DMS79 treated with DMSO at 0.1 percent for 48 hours (cell line): Measurements from ENCODE around the gene DNM3.

ENCODE experiments used
- DNase-seq: peaks from one replicate; lab custom pipeline; 2025; lab: John Stamatoyannopoulos, UW

Gene DNM3

DNA sequence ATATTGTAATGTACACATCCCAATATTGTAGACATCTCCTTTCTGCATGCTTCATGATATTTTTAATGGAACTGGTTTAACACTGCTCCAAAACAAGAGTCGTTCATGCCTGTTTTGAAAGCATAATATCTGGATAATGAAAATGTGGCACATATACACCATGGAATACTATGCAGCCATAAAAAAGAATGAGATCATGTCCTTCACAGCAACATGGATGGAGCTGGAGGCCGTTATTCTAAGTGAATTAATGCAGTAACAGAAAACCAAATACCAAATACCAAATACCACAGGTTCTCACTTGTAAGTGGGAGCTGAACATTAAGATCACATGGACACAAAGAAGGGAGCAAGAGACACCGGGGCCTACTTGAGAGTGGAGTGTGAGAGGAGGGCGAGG, 487.0 kb downstream of the DNM3 start:
- no peak for DNase-seq

DNA sequence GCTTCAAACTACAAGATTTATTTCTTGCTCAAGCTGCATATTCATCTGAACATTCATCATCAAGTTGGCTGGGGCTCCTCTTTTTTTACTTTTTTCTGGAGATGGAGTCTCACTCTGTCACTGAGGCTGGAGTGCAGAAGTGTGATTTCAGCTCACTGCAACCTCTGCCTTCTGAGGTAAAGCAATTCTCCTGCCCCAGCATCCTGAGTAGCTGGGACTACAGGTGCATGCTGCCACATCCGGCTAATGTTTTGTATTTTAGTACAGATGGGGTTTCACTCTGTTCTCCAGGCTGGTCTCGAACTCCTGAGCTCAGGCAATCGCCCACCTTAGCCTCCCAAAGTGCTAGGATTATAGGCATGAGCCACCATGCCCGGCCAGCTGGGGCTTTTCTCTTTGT, 490.9 kb downstream of the DNM3 start:
- no peak for DNase-seq

DNA sequence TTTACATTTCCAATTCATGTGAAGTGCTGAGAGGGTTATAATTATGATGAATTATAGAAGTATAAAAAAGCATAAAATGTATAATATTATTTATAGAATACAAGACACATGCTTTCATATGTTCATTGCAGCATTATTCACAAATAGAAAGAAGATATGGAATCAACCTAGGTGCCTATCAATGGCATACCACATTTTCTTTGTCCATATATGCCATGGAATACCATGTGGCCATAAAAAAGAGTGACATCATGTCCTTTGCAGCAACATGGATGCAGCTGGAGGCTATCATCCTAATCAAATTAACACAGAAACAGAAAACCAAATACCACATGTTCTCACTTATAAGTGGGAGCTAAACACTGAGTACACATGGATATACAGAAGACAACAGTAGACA, 494.1 kb downstream of the DNM3 start:
- no peak for DNase-seq

DNA sequence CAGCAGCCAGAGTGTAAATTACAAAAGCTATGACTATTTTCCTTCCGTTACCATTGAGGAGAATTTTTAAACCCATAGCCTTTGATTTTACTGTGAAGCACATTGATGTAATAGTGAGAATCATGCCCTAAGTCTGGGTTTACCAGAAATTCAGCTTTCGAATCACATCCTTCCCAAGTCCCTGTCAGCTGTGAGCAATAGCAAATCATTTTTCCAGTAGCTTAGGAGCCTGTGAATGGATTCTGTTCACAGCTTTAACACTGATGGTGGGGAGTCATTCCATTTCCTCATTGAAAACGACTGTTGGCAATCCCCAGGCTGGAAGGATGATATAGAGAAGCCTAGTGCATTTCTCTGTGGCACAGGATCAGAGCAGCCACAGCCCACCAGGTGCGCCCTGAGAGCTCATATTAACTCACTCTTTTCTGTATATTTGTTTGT, 497.0 kb downstream of the DNM3 start:
- DNase-seq, result no peak

DNA sequence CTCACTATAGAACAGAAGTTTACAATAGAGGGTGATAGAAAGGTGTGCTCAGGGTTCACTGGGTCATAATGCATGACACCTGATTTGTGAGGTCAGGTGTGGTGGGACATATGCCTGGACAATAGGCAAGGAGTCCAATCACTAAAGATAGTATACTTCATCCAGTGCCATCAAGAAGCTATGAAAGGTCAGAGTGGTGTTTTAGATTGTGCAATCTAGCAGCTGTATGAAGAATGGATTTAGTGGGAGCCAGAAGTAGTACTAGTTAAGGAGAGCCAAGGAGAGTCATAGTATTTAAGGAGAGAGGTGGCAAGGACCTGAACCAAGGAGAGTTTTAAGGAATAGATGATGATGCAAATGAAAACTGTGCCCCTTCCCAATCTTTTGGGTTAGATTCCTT, 498.5 kb downstream of the DNM3 start:
- DNase-seq, result no peak

DNA sequence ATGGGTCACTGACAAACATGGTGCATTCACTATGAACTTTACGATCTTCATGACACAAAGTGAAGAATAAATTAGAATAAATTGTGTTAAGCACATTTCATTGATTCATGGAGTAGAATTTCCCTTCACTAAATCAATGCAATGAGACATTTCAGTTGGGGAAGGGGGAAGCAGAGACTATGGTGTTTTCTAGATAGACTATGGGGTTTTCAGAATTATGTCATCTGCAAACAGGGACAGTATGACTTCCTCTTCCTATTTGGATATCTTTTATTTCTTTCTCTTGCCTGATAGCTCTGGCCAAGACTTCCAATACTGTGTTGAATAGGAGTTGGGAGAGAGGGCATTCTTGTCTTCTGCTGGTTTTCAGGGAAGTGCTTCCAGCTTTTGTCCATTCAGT, 499.2 kb downstream of the DNM3 start:
- DNase-seq, result no peak

DNA sequence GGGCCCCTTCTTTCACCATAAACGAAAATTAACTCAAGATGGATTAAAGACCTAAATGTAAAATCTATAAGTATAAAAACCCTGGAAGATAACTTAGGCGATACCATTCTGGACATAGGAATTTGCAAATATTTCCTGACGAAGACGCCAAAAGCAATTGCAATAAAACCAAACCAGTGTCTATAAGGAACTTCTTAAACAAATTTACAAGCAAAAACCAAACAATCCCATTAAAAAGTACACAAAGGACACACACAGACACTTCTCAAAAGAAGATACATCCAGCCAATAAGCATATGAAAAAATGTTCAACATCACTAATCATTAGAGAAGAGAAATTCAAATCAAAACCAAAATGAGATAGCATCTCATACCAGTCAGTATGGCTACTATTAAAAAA, 500.4 kb downstream of the DNM3 start:
- no peak for DNase-seq

DNA sequence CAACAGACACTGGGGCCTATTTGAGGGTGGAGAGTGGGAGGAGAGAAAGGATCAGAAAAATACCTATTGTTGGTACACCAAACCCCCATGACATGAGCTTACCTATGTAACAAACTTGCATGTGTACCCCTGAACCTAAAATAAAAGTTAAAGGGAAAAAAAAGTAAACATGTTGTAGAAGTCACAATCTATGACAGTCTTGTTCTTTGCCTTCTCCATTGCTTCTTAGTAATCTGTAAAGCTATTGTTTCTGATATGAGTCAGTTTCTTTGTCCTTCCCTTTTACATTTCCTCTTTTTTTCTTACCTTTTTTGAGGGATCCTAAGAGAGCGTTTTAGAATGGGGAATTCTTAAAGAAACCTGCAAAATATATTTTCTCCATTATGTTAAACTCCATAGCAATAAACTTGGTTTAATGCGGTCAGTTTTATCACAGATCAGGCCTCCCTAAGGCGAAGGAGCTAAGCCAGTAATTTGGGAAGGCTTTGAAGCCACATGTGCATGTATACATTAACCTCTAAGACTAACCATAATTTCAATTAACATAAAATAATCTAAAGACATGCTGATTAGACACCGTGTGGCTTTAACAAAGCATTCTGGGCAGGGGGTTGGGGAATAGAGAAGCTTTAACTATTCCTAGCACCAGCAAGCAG, 501.4 kb downstream of the DNM3 start:
- no peak for DNase-seq

DNA sequence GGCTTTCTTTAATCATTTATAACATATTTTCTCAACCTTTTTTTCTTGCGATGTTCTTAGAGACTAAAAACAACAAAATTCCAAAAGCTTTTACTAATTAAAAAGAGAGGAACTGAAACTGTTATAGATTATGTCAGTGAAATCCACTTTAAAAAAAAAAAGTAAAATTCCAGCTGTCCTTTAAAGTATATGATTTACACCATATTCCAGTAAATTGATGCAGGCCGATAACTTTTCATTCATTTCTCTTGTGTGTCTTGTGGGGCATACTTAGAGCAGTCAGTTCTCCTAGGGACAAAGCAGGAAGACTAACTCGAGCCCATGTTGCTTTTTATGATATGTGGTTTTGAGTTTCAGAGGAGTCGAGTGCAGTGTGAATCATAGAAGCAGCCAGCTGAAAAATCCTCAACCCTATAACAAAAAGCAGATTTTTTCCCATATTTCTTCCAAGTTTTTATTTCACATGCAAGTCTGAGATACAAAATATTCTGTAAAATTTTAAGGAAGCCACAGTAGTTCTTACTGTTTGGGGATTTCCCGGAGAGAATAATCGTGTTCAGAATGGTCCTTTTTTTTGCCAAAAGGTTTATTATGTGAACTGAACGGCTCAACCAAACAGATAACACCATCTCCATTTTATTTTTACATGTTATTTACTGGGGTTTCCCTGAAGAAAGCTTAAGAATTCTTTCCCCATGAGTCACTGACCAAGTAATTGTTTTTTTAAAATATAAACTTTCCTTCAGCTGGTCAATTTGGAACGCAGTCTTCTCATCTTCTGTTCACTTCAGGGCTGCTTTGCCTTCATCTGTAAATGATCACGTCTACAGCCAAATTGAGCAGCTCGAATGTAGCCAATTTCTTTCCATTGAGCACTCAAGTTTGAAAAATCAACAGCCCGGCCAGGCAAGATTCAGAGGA, 502.2 kb downstream of the DNM3 start:
- no peak for DNase-seq

DNA sequence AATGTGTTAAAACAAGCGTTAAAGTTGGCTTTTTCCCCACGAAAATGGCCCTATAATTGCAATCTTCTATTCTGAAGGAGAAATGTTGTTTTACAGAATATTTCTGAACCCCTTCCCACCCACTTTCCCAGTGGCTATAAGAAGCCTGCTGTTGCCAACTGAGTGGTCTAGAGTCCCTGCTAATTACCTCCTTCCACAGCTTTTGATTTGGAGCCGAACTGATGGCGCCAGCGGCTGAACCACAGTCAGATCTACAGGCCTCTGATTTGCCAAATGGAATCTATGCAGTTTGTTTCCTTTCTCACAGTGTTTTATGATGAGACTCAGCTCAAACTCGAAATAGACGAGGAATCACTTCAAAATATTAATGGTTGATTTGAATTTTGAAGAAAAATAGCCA, 503.1 kb downstream of the DNM3 start:
- DNase-seq, result no peak

DNA sequence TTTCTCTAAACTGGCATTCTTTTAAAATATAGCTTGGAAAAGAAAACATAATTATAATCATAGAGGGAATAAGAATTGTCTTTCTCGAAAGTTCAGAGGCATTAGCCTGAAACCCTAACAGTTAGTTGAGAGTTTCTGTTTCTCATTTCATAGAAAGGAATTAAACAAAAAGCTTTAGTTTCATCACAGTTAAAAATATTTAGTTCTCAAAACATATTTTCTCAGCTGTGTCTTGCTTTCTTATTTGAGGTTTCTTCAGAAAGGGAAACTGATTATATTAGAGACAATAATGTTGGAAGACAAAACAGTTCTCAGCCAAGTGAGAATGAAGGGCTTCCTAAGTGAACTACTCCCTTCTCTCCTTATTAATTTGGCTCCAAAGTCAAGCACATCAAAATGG, 503.8 kb downstream of the DNM3 start:
- no peak for DNase-seq

DNA sequence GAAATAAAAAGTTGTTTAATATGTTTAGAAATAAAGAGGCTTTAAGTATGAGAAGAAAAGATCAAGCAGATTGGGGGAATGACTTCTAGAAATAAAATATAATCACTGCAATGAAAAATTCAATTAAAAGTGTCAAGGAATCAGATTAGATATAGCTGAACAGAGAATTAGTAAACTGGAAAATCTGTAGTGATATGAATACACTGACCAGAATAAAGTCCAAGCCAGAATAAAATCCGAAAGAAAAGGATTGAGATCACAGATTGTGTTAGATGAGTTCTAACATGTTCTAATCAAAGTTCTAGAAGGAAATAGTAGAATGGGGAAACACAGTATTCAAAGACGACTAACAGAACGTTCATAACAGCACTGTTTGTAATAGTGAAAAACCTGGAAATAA, 506.1 kb downstream of the DNM3 start:
- DNase-seq, result no peak

DNA sequence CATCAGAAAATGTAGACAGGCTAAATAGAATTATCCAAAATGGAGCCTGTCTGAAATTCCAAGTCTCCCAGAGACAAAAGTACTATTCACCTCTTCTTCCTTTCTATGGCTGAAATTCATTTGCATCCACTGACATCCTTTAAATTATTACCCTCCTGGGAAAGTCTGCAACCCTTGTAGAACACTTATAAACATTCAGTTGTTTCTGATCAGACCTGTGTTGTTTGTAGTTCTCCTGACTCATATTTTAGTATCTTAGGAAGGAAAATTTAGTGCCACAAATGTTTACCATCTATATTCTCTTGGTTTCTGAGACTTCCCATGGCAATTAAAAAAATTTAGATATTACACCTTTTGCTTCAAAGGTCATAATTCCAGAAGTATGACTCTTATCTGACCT, 509.6 kb downstream of the DNM3 start:
- no peak for DNase-seq

DNA sequence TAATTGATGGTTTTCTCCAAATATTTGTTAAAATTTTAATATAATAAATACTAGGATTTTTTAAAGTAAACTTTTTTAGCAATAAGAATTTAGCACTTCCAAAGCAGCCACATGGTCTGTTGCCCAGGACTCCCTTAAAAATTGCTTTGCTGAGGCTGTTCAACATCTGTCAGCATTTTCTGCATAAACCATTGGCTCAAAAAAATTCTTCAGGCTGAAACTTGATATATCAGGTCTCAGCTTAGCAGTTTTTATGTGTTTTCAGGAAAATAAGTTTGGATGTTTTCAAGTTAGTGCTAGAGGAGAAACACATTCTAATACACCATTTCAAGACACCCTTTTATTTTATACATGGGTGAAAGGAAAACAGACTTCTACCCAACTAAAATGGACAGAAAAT, 510.0 kb downstream of the DNM3 start:
- no peak for DNase-seq

DNA sequence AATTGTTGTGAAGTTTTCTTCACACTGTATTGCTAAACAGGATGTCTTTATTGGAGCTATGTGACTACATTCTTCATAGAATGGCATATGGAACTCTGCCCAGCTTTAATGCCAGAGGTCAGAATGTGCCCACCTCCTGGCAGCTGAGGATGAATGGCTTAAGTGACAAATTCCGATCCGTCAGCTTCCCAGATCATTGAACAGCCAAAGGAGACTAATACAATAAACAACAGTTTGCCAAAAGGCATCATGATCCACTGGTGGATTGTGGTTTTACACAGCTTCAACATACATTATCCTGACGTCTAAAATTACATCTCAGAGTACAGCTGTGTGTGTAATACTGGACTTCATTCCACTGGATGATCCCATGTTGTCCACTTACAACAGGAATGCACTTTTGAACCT, 510.5 kb downstream of the DNM3 start:
- no peak for DNase-seq

DNA sequence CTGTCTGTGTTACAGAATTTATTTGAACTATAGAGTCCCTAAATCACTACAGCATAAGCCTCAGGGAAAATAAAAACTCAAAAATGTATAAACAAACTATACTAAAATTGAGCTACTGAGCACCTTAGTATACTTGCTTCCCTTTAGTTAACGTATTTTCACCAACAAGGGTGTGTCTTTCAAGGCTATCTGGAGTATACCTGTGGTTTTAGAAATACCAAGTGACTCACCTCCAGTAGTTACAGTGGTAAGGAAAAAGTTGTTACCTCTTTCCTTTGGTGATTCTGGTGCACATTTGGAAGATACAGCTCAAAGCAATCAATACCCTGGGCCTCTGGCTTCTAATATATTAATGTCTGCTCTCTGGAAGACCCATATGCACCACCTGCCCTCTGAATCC, 511.1 kb downstream of the DNM3 start:
- no peak for DNase-seq

DNA sequence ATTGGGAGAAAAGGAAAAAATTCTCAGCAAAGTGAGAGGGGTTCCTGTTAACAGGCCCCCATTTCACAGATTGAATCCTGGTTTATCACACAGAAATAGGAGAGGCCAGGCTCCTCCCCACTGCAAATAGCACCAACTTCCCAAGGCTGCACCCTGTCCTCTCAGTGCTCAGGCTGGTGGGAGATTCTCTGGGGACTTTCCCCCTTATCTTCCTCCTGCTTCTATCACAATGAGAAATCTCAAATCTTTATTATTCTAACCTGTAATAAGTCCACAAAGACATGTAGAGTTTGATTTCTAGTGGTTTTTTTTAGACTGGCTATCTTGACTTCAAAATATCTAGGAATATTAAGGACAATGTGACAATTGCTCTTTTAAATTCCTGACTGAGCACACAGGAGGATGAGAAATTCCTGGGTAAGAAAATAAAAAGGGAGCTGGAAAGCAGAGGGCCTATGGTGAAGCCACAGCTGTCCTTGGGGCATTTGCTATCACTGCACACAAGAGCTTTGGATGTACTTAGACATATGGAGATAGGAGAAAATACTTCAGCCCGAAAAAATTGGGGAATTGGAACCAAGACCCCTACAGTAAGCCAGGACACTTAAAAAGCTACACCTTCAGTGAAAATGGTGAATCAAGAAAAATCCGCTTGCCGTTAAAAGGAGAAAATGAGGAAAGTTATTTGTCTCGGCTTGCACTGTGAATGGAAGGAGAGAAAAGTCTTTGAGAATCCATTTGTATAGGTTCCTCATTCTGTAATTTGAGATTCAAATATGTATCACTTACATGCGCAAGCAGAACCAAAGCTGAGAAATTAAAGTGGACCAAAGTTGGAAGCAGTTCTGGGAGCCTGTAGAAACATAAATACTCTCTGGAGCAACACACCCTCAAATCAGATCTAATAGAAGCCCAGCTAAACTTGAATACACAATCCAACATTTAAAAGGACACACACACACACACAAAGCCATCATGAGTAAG, 513.3 kb downstream of the DNM3 start:
- no peak for DNase-seq

DNA sequence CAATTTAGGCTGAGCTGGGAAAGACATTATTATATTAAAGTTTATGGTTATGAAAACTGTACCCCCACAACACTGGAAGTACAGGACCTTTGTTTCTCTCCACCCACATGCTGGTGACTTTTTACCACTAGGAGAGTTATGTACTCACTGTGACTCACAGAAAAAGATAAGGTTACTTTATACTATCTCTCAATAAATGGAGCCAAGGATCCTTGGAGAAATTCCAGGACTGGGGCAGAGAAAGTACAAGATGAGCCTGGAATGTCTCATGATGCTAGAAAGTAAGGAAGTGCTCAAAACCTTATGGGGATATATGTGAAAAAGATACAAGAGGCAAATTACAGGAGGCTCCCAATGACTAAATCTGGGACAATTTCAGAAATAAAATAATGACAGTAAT, 515.3 kb downstream of the DNM3 start:
- no peak for DNase-seq

DNA sequence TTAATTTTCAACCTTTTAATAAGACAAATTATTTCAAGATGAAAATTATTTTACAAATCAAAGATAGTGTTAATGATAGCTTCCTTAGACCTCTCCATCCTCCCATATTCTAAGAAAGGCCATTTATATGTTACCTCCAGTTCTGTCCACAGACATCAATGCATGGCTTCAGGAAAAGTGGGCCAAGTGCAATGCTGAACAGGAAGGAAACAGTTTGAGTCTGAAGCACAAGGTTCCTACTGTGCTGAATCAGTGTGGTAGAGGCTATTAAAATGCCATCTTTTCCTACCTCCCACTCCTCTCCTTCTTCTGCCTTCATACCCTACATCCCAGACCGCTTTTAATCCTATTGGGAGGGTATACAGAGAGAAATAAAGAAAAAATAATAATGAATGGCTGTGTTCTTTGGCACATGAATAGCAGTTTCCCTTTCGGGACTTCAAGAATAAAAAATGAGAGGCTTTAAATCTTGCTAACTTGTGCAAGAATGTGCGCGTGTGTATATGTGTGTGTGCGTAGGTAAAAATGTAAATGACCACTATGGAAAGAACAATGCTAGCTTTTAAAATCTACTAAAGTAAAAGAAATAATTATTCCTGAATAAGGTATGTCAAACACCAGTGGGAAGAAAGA, 516.6 kb downstream of the DNM3 start:
- no peak for DNase-seq

DNA sequence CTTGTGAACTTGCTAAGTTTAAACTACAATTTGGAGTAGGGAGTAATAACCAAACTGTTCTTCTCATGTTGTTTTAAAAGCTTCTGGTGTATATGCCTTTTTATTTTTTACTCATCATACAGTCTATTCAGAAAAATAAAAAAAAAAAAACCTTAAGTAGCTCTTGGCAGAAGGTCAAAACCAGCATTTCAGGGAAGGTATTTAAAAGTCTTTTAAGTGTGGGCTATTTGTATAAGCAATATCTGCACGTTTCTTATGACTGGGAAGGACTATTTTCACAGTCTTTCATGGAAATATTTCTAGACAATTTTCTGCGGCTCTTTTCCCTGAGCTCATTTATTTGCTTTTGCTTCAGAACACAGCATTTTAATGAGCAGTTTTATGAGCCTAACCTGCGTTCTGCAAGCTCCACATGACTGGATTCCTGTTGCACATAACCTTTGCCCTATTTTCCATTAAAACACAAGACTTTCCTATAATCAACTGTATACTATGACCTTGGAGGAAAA, 518.2 kb downstream of the DNM3 start:
- peak; percentile 70 for DNase-seq

DNA sequence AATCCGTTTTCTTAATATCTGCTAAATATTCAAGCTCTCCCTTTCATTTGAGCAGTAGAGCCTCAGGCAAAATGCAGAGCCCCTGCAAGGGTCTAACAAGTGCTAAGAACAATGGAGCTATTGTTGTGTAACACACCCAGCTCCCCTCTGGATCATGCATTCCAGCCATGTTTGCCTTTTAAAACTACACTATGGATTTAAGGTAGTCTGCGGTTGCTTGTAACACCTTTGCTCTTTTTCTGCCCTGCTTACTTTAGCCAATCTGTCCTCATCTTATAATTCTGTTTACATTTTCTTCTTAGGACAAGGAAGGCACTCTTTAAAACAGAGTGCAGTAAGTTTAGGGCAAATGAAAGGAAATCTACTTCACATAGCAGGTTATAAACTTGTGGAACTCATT, 519.2 kb downstream of the DNM3 start:
- DNase-seq, result no peak

DNA sequence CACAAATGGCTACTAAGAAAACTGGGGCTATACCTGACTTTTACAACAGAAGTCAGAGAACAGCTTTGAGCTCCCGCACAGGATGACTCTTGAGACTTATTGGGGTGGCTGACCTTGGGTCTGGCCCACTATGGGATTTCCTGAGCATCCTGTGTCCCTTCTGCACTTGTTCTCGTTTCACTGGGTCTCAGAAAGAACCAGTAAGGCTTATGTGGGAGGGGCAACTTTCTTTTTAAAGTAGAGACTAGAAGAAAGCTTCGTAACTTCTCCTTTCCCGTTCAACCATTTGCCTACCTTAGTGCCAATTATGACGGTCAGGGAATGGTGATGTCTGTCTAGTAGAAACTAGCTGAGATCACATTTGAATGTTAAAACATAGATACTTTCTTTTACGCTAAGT, 519.7 kb downstream of the DNM3 start:
- no peak for DNase-seq
